GM23338 (cell line): ENCODE data around the gene SNX32. TPM values are rescaled to one million over a fixed set of nuclear protein-coding genes. Genes with fewer than 3 reads are reported as not detected.
A peak's percentile ranks its signal among the peaks of the same experiment; 100 is the strongest.

Experiments used
- ATAC-seq: fragments of 200-7000 bp; cut with Tn5 transposase; 3 replicates; pipeline ENCODE4 v1.9.1; 2020
- DNase-seq: peaks from one replicate; pipeline ENCODE4 v3.0.0-alpha.2; 2015; ENCODE audit warnings: low spot score
- H2AFZ ChIP-seq: fragments of 200-600 bp; sonication (generic); 2 replicates; pipeline ENCODE4 v1.8.0; 2016; ENCODE audit warnings: antibody characterized with exemption, mild to moderate bottlenecking, moderate library complexity
- H3F3A ChIP-seq: fragments of 200-600 bp; sonication (generic); replicated peaks from 2 replicates; pipeline ENCODE4 v1.8.0; 2017; ENCODE audit warnings: antibody characterized with exemption, mixed run types, low read depth
- H3K27ac ChIP-seq: fragments of 200-600 bp; sonication (generic); 2 replicates; pipeline ENCODE4 v1.6.1; 2016; ENCODE audit warnings: low read depth
- H3K27me3 ChIP-seq: fragments of 200-600 bp; sonication (generic); 2 replicates; pipeline ENCODE4 v1.8.0; 2016; ENCODE audit warnings: mild to moderate bottlenecking, mixed run types, moderate library complexity; ENCODE audit not compliant: insufficient read depth
- H3K36me3 ChIP-seq: fragments of 200-600 bp; sonication (generic); 2 replicates; pipeline ENCODE4 v1.8.0; 2016; ENCODE audit warnings: mild to moderate bottlenecking; ENCODE audit not compliant: insufficient read depth
- H3K4me1 ChIP-seq: fragments of 200-600 bp; sonication (generic); 2 replicates; pipeline ENCODE4 v1.8.0; 2016; ENCODE audit warnings: mild to moderate bottlenecking, moderate library complexity; ENCODE audit not compliant: insufficient read depth
- H3K4me2 ChIP-seq: fragments of 200-600 bp; sonication (generic); 2 replicates; pipeline ENCODE4 v1.7.1; 2017; ENCODE audit warnings: mixed run types
- H3K4me3 ChIP-seq: fragments of 200-600 bp; sonication (generic); 2 replicates; pipeline ENCODE4 v1.6.1; 2016; ENCODE audit warnings: mixed run types
- H3K79me2 ChIP-seq: fragments of 200-600 bp; sonication (generic); replicated peaks from 2 replicates; pipeline ENCODE4 v1.8.0; 2017; ENCODE audit warnings: mild to moderate bottlenecking; ENCODE audit not compliant: insufficient read depth
- H3K9me2 ChIP-seq: fragments of 200-600 bp; sonication (generic); 2 replicates; pipeline ENCODE4 v1.8.0; 2017; ENCODE audit not compliant: insufficient read depth
- H4K20me1 ChIP-seq: fragments of 200-600 bp; sonication (generic); replicated peaks from 2 replicates; pipeline ENCODE4 v1.8.0; 2017; ENCODE audit warnings: mild to moderate bottlenecking; ENCODE audit not compliant: insufficient read depth
- H3K27ac Mint-ChIP-seq: 2 replicates; pipeline ENCODE4 v1.8.0; 2020; ENCODE audit warnings: inconsistent platforms, mild to moderate bottlenecking, moderate library complexity, mixed read lengths
- H3K27me3 Mint-ChIP-seq: 3 replicates; pipeline ENCODE4 v1.8.0; 2022; ENCODE audit warnings: low read depth, mild to moderate bottlenecking, moderate library complexity, mixed read lengths, inconsistent platforms; ENCODE audit not compliant: insufficient read depth, poor library complexity
- H3K36me3 Mint-ChIP-seq: 3 replicates; pipeline ENCODE4 v1.8.0; 2021; ENCODE audit warnings: low read depth, mild to moderate bottlenecking, inconsistent platforms, moderate library complexity, mixed read lengths
- H3K4me1 Mint-ChIP-seq: 3 replicates; pipeline ENCODE4 v1.8.0; 2020; ENCODE audit warnings: mild to moderate bottlenecking, inconsistent platforms, mixed read lengths
- H3K4me3 Mint-ChIP-seq: 3 replicates; pipeline ENCODE4 v1.8.0; 2021; ENCODE audit warnings: moderate library complexity, mild to moderate bottlenecking, inconsistent platforms, mixed read lengths
- H3K9me3 Mint-ChIP-seq: 3 replicates; pipeline ENCODE4 v1.8.0; 2020; ENCODE audit warnings: moderate library complexity, mild to moderate bottlenecking, inconsistent platforms, mixed read lengths
- CREB1 ChIP-seq: fragments of 250-450 bp; sonication (Bioruptor Pico); IDR thresholded peaks from 2 replicates; pipeline ENCODE4 v1.5.0; 2020; ENCODE audit warnings: low read depth, mild to moderate bottlenecking, moderate library complexity
- EZH2 ChIP-seq: fragments of 200-600 bp; sonication (generic); IDR thresholded peaks from one replicate; pipeline ENCODE4 v1.8.0; 2017; ENCODE audit warnings: antibody characterized with exemption, mild to moderate bottlenecking, low read depth; ENCODE audit not compliant: unreplicated experiment
- NANOG ChIP-seq: IDR thresholded peaks from 2 replicates; pipeline ENCODE4 v1.6.1; 2016; ENCODE audit warnings: antibody characterized with exemption, borderline replicate concordance
- POLR2AphosphoS5 ChIP-seq: IDR thresholded peaks from 2 replicates; pipeline ENCODE4 v1.6.1; 2016; ENCODE audit warnings: antibody characterized with exemption, low read depth
- polyA plus RNA-seq: library from polyadenylated mRNA; unstranded; fragments of >200 nt; fragmentation: Nextera tagmentation; extraction: Ambion mirVana; gene quantifications from 2 replicates; pipeline ENCODE4 v1.2.1, GENCODE V29; 2016
- total RNA-seq: library from RNA; depleted of rRNA; stranded (reverse); fragments of >200 nt; shearing (Covaris generic); gene quantifications from 2 replicates; pipeline ENCODE4 v1.2.3, GENCODE V29; 2014
- TF ChIP-seq, protein P1 (sequence below): IDR thresholded peaks from 2 replicates; pipeline ENCODE4 v1.6.1; 2016; ENCODE audit warnings: antibody characterized with exemption
- TF ChIP-seq, protein P2 (sequence below): fragments of 250-450 bp; sonication (Bioruptor Pico); IDR thresholded peaks from 2 replicates; pipeline ENCODE4 v1.5.0; 2020; ENCODE audit warnings: mild to moderate bottlenecking, moderate library complexity
- TF ChIP-seq, protein P3 (sequence below), 2 experiments: fragments of 200-600 bp in 1 of 2; sonication (generic) in 1 of 2; conservative IDR thresholded peaks; 2 replicates each; pipeline versions ENCODE4 v1.5.1 to v1.6.1; 2016 to 2017; ENCODE audit warnings: antibody characterized with exemption in 2 of 2, low read depth in 2 of 2, mild to moderate bottlenecking in 2 of 2, moderate library complexity in 1 of 2

Gene SNX32
- total and polyA plus RNA-seq, 2 experiments from 2014 or later, result 0.49 to 1.2 TPM

DNA sequence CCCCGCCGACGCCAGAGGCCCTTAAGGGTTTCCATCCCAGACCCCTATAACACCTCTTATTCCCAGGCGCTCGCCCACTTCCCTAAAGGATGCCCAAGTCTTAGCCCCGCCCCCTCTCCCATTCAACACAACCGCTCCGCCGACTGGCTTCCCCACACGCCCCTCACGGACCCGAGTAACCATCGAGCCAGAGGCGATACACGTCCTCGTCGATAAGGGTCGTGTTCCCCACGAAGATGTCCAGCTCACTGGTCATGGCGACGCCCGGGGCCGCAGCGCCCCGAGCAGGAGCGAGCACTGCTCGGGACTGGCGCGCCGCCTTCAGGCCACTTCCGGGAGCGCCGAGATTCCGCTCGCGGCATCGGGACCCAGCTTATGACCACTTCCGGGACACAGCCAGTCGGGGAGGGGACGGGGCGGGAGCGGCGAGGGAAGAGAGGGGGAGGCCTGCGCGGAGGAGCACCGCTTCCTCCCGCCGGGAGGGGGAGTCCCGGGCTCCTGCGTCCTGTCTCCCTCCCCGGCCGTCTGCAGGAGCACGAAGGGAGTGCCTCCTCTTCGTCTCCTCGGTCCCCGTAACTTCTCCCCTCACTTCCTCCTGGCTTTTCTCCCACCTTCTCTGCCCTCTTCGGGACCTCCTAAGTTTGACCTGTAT lies 54.5 kb downstream of the SNX32 start, which contains the start of gene FIBP:
Gene FIBP (minus strand): TSS at position 309 of the 652 bp plus-strand sequence. CDS start 53 bp downstream, at position 256.
- H4K20me1 ChIP-seq, result peaks cover 25% of the 10 kb centered on the region
- ATAC-seq, result peak; percentile 62
- Mint-ChIP-seq H3K27ac (peak within 1 kb of the TSS; percentile 99), H3K27me3 (peaks cover 40% of the 10 kb centered on the region), H3K9me3 (peaks cover 2% of the 10 kb centered on the region; the same call in 1 of the 3 replicates), H3K4me1 (peaks cover 42% of the 10 kb centered on the region), H3K36me3 (peaks cover 42% of the 10 kb centered on the region), H3K4me3 (peak within 1 kb of the TSS; percentile 98)
- H3K9me2 ChIP-seq, result no peaks in the 10 kb centered on the region
- H3K36me3 ChIP-seq, result peaks cover 14% of the 10 kb centered on the region; the same call in 1 of the 2 replicates
- peak within 1 kb of the TSS; percentile 89 for H3K4me2 ChIP-seq
- DNase-seq, result peak; percentile 97
- peaks cover 29% of the 10 kb centered on the region for H3K4me1 ChIP-seq
- peaks cover 25% of the 10 kb centered on the region for H3K27me3 ChIP-seq
- H2AFZ ChIP-seq, result peak within 1 kb of the TSS; percentile 95
- TF ChIP-seq, protein P1, sequence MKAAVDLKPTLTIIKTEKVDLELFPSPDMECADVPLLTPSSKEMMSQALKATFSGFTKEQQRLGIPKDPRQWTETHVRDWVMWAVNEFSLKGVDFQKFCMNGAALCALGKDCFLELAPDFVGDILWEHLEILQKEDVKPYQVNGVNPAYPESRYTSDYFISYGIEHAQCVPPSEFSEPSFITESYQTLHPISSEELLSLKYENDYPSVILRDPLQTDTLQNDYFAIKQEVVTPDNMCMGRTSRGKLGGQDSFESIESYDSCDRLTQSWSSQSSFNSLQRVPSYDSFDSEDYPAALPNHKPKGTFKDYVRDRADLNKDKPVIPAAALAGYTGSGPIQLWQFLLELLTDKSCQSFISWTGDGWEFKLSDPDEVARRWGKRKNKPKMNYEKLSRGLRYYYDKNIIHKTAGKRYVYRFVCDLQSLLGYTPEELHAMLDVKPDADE, result 0 out of 2 replicates have a peak, but pooled peaks have one; percentile 61
- peak; percentile 91 for TF ChIP-seq CREB1 (CRISPR knock-in tag)
- TF ChIP-seq, protein P2, sequence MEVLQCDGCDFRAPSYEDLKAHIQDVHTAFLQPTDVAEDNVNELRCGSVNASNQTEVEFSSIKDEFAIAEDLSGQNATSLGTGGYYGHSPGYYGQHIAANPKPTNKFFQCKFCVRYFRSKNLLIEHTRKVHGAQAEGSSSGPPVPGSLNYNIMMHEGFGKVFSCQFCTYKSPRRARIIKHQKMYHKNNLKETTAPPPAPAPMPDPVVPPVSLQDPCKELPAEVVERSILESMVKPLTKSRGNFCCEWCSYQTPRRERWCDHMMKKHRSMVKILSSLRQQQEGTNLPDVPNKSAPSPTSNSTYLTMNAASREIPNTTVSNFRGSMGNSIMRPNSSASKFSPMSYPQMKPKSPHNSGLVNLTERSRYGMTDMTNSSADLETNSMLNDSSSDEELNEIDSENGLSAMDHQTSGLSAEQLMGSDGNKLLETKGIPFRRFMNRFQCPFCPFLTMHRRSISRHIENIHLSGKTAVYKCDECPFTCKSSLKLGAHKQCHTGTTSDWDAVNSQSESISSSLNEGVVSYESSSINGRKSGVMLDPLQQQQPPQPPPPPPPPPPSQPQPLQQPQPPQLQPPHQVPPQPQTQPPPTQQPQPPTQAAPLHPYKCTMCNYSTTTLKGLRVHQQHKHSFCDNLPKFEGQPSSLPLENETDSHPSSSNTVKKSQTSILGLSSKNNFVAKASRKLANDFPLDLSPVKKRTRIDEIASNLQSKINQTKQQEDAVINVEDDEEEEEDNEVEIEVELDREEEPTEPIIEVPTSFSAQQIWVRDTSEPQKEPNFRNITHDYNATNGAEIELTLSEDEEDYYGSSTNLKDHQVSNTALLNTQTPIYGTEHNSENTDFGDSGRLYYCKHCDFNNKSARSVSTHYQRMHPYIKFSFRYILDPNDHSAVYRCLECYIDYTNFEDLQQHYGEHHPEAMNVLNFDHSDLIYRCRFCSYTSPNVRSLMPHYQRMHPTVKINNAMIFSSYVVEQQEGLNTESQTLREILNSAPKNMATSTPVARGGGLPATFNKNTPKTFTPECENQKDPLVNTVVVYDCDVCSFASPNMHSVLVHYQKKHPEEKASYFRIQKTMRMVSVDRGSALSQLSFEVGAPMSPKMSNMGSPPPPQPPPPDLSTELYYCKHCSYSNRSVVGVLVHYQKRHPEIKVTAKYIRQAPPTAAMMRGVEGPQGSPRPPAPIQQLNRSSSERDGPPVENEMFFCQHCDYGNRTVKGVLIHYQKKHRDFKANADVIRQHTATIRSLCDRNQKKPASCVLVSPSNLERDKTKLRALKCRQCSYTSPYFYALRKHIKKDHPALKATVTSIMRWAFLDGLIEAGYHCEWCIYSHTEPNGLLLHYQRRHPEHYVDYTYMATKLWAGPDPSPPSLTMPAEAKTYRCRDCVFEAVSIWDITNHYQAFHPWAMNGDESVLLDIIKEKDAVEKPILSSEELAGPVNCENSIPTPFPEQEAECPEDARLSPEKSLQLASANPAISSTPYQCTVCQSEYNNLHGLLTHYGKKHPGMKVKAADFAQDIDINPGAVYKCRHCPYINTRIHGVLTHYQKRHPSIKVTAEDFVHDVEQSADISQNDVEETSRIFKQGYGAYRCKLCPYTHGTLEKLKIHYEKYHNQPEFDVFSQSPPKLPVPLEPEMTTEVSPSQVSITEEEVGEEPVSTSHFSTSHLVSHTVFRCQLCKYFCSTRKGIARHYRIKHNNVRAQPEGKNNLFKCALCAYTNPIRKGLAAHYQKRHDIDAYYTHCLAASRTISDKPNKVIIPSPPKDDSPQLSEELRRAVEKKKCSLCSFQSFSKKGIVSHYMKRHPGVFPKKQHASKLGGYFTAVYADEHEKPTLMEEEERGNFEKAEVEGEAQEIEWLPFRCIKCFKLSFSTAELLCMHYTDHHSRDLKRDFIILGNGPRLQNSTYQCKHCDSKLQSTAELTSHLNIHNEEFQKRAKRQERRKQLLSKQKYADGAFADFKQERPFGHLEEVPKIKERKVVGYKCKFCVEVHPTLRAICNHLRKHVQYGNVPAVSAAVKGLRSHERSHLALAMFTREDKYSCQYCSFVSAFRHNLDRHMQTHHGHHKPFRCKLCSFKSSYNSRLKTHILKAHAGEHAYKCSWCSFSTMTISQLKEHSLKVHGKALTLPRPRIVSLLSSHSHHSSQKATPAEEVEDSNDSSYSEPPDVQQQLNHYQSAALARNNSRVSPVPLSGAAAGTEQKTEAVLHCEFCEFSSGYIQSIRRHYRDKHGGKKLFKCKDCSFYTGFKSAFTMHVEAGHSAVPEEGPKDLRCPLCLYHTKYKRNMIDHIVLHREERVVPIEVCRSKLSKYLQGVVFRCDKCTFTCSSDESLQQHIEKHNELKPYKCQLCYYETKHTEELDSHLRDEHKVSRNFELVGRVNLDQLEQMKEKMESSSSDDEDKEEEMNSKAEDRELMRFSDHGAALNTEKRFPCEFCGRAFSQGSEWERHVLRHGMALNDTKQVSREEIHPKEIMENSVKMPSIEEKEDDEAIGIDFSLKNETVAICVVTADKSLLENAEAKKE (CRISPR knock-in tag), result no peak
- TF ChIP-seq, protein P3, sequence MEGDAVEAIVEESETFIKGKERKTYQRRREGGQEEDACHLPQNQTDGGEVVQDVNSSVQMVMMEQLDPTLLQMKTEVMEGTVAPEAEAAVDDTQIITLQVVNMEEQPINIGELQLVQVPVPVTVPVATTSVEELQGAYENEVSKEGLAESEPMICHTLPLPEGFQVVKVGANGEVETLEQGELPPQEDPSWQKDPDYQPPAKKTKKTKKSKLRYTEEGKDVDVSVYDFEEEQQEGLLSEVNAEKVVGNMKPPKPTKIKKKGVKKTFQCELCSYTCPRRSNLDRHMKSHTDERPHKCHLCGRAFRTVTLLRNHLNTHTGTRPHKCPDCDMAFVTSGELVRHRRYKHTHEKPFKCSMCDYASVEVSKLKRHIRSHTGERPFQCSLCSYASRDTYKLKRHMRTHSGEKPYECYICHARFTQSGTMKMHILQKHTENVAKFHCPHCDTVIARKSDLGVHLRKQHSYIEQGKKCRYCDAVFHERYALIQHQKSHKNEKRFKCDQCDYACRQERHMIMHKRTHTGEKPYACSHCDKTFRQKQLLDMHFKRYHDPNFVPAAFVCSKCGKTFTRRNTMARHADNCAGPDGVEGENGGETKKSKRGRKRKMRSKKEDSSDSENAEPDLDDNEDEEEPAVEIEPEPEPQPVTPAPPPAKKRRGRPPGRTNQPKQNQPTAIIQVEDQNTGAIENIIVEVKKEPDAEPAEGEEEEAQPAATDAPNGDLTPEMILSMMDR (conservative IDR thresholded peaks at IDR 0.05; ENCODE audit: low read depth in 2 of 2), result peak; percentile 58 to 63
- TF ChIP-seq POLR2AphosphoS5, result peak; percentile 95
- no peak for TF ChIP-seq EZH2
- no peak for TF ChIP-seq NANOG
- H3K4me3 ChIP-seq, result peak within 1 kb of the TSS; percentile 93
- H3F3A ChIP-seq, result peaks cover 39% of the 10 kb centered on the region
- peak within 1 kb of the TSS; percentile 83 for H3K27ac ChIP-seq
- peaks cover 13% of the 10 kb centered on the region for H3K79me2 ChIP-seq
